Measurements from ENCODE around the gene RIMBP2. TPM values are rescaled to one million over a fixed set of nuclear protein-coding genes. Genes with fewer than 3 reads are reported as not detected.

The RIMBP2 gene
- total and polyA plus RNA-seq, 2 experiments from 2014 or later, result 0.31 to 0.37 TPM

DNA sequence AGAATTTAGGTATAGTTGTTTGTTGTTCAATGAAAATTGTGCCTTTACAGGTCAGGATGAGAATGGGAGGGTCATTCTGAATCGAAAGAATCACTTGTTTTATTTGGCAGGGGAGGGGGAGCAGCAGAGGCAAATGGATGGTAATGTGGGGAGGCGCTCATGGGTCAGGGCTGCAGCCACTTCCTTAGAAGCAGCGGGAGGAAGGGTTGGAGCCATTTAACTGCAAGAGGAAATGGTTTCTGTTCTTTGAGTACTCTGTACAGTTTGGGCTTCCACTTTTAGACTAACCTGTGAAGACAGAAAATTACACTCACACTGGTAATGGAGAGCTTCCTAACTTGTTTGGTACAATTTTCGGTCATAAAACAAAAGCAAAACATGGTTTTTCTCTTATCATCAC lies 321.2 kb downstream of the RIMBP2 start:
- Mint-ChIP-seq H3K4me3 (no peak overlapping the region), H3K27ac (no peak overlapping the region), H3K4me1 (no peaks in the 10 kb centered on the region), H3K9me3 (peaks cover 85% of the 10 kb centered on the region), H3K27me3 (ENCODE audit: insufficient read depth, low read depth, poor library complexity) (peaks cover 5% of the 10 kb centered on the region), H3K36me3 (ENCODE audit: low read depth) (peaks cover 40% of the 10 kb centered on the region)
- H4K20me1 ChIP-seq (replicated peaks; ENCODE audit: insufficient read depth), result no peaks in the 10 kb centered on the region
- H3F3A ChIP-seq (replicated peaks; ENCODE audit: low read depth), result no peaks in the 10 kb centered on the region
- H3K27ac ChIP-seq (ENCODE audit: low read depth), result no peak overlapping the region
- no peak overlapping the region for H3K4me2 ChIP-seq
- TF ChIP-seq, protein P1, sequence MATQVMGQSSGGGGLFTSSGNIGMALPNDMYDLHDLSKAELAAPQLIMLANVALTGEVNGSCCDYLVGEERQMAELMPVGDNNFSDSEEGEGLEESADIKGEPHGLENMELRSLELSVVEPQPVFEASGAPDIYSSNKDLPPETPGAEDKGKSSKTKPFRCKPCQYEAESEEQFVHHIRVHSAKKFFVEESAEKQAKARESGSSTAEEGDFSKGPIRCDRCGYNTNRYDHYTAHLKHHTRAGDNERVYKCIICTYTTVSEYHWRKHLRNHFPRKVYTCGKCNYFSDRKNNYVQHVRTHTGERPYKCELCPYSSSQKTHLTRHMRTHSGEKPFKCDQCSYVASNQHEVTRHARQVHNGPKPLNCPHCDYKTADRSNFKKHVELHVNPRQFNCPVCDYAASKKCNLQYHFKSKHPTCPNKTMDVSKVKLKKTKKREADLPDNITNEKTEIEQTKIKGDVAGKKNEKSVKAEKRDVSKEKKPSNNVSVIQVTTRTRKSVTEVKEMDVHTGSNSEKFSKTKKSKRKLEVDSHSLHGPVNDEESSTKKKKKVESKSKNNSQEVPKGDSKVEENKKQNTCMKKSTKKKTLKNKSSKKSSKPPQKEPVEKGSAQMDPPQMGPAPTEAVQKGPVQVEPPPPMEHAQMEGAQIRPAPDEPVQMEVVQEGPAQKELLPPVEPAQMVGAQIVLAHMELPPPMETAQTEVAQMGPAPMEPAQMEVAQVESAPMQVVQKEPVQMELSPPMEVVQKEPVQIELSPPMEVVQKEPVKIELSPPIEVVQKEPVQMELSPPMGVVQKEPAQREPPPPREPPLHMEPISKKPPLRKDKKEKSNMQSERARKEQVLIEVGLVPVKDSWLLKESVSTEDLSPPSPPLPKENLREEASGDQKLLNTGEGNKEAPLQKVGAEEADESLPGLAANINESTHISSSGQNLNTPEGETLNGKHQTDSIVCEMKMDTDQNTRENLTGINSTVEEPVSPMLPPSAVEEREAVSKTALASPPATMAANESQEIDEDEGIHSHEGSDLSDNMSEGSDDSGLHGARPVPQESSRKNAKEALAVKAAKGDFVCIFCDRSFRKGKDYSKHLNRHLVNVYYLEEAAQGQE (IDR thresholded peaks at IDR 0.05; ENCODE audit: unreplicated experiment), result no peak
- TF ChIP-seq NANOG (IDR thresholded peaks at IDR 0.05; ENCODE audit: borderline replicate concordance) (no peak), CREB1 (CRISPR knock-in tag; IDR thresholded peaks at IDR 0.05; ENCODE audit: low read depth) (no peak), JUNB (IDR thresholded peaks at IDR 0.05; ENCODE audit: unreplicated experiment) (no peak), ZNF331 (CRISPR knock-in tag; IDR thresholded peaks at IDR 0.05; ENCODE audit: low read depth) (no peak), EZH2phosphoT487 (IDR thresholded peaks at IDR 0.05; ENCODE audit: unreplicated experiment) (no peak), ZNF114 (CRISPR knock-in tag; IDR thresholded peaks at IDR 0.05) (no peak), POLR2AphosphoS5 (IDR thresholded peaks at IDR 0.05; ENCODE audit: low read depth) (no peak), EZH2 (IDR thresholded peaks at IDR 0.05; ENCODE audit: low read depth, unreplicated experiment) (no peak), STAT1 (IDR thresholded peaks at IDR 0.05; ENCODE audit: unreplicated experiment) (no peak)
- TF ChIP-seq, protein P2, sequence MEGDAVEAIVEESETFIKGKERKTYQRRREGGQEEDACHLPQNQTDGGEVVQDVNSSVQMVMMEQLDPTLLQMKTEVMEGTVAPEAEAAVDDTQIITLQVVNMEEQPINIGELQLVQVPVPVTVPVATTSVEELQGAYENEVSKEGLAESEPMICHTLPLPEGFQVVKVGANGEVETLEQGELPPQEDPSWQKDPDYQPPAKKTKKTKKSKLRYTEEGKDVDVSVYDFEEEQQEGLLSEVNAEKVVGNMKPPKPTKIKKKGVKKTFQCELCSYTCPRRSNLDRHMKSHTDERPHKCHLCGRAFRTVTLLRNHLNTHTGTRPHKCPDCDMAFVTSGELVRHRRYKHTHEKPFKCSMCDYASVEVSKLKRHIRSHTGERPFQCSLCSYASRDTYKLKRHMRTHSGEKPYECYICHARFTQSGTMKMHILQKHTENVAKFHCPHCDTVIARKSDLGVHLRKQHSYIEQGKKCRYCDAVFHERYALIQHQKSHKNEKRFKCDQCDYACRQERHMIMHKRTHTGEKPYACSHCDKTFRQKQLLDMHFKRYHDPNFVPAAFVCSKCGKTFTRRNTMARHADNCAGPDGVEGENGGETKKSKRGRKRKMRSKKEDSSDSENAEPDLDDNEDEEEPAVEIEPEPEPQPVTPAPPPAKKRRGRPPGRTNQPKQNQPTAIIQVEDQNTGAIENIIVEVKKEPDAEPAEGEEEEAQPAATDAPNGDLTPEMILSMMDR (conservative IDR thresholded peaks at IDR 0.05; ENCODE audit: low read depth in 2 of 2), result no peak
- TF ChIP-seq, protein P3, sequence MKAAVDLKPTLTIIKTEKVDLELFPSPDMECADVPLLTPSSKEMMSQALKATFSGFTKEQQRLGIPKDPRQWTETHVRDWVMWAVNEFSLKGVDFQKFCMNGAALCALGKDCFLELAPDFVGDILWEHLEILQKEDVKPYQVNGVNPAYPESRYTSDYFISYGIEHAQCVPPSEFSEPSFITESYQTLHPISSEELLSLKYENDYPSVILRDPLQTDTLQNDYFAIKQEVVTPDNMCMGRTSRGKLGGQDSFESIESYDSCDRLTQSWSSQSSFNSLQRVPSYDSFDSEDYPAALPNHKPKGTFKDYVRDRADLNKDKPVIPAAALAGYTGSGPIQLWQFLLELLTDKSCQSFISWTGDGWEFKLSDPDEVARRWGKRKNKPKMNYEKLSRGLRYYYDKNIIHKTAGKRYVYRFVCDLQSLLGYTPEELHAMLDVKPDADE (IDR thresholded peaks at IDR 0.05), result no peak
- TF ChIP-seq, protein P4, sequence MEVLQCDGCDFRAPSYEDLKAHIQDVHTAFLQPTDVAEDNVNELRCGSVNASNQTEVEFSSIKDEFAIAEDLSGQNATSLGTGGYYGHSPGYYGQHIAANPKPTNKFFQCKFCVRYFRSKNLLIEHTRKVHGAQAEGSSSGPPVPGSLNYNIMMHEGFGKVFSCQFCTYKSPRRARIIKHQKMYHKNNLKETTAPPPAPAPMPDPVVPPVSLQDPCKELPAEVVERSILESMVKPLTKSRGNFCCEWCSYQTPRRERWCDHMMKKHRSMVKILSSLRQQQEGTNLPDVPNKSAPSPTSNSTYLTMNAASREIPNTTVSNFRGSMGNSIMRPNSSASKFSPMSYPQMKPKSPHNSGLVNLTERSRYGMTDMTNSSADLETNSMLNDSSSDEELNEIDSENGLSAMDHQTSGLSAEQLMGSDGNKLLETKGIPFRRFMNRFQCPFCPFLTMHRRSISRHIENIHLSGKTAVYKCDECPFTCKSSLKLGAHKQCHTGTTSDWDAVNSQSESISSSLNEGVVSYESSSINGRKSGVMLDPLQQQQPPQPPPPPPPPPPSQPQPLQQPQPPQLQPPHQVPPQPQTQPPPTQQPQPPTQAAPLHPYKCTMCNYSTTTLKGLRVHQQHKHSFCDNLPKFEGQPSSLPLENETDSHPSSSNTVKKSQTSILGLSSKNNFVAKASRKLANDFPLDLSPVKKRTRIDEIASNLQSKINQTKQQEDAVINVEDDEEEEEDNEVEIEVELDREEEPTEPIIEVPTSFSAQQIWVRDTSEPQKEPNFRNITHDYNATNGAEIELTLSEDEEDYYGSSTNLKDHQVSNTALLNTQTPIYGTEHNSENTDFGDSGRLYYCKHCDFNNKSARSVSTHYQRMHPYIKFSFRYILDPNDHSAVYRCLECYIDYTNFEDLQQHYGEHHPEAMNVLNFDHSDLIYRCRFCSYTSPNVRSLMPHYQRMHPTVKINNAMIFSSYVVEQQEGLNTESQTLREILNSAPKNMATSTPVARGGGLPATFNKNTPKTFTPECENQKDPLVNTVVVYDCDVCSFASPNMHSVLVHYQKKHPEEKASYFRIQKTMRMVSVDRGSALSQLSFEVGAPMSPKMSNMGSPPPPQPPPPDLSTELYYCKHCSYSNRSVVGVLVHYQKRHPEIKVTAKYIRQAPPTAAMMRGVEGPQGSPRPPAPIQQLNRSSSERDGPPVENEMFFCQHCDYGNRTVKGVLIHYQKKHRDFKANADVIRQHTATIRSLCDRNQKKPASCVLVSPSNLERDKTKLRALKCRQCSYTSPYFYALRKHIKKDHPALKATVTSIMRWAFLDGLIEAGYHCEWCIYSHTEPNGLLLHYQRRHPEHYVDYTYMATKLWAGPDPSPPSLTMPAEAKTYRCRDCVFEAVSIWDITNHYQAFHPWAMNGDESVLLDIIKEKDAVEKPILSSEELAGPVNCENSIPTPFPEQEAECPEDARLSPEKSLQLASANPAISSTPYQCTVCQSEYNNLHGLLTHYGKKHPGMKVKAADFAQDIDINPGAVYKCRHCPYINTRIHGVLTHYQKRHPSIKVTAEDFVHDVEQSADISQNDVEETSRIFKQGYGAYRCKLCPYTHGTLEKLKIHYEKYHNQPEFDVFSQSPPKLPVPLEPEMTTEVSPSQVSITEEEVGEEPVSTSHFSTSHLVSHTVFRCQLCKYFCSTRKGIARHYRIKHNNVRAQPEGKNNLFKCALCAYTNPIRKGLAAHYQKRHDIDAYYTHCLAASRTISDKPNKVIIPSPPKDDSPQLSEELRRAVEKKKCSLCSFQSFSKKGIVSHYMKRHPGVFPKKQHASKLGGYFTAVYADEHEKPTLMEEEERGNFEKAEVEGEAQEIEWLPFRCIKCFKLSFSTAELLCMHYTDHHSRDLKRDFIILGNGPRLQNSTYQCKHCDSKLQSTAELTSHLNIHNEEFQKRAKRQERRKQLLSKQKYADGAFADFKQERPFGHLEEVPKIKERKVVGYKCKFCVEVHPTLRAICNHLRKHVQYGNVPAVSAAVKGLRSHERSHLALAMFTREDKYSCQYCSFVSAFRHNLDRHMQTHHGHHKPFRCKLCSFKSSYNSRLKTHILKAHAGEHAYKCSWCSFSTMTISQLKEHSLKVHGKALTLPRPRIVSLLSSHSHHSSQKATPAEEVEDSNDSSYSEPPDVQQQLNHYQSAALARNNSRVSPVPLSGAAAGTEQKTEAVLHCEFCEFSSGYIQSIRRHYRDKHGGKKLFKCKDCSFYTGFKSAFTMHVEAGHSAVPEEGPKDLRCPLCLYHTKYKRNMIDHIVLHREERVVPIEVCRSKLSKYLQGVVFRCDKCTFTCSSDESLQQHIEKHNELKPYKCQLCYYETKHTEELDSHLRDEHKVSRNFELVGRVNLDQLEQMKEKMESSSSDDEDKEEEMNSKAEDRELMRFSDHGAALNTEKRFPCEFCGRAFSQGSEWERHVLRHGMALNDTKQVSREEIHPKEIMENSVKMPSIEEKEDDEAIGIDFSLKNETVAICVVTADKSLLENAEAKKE (CRISPR knock-in tag; IDR thresholded peaks at IDR 0.05), result no peak
- ATAC-seq, result no peak
- DNase-seq (ENCODE audit: low spot score), result no peak
- no peaks in the 10 kb centered on the region; the same call in 1 of the 2 replicates for H3K36me3 ChIP-seq (ENCODE audit: insufficient read depth)
- no peak overlapping the region for H3K4me3 ChIP-seq
- no peak overlapping the region for H2AFZ ChIP-seq
- no peaks in the 10 kb centered on the region for H3K4me1 ChIP-seq (ENCODE audit: insufficient read depth)
- no peaks in the 10 kb centered on the region for H3K27me3 ChIP-seq (ENCODE audit: insufficient read depth)
- no peaks in the 10 kb centered on the region for H3K9me2 ChIP-seq (ENCODE audit: insufficient read depth)
- no peaks in the 10 kb centered on the region for H3K79me2 ChIP-seq (replicated peaks; ENCODE audit: insufficient read depth)
